ENCODE data around the gene SFTPA1.
"Not testable (repeated sequence)": the region's sequence is repeated elsewhere in the genome, so short reads cannot be mapped to it uniquely, and the experiment has no call there.

GRCh38 chr10:79636654-79637199, 26.0 kb downstream of the SFTPA1 start:
- TF ChIP-seq POLR2A (IDR thresholded peaks at IDR 0.05); CTCF (IDR thresholded peaks at IDR 0.05 in 8 of 11, conservative IDR thresholded peaks at IDR 0.05 in 3 of 11); POLR2AphosphoS5 (IDR thresholded peaks at IDR 0.05): not testable (repeated sequence)

All from spleen (tissue), 7 donors.